ENCODE data around the gene KCNJ3. TPM values are rescaled to one million over a fixed set of nuclear protein-coding genes. Genes with fewer than 3 reads are reported as not detected.

KCNJ3 gene
- total and polyA plus RNA-seq, 2 donors (not counting 1 experiment from before 2014, with no cell fraction given) = 0.01 TPM; not detected in 1

- H3K27me3 Mint-ChIP-seq = no peaks in the 10 kb centered on the region
- H3K9me3 Mint-ChIP-seq (ENCODE audit: insufficient read depth) = no peaks in the 10 kb centered on the region
- Histone ChIP-seq H3K4me3 (ENCODE audit: control extremely low read depth in 1 of 5, extremely low read depth in 1 of 5, insufficient read depth in 1 of 5, low read depth in 2 of 5, low read length in 4 of 5) (no peak overlapping the region), H4K20me1 (ENCODE audit: control insufficient read depth, insufficient read depth, low read length, poor library complexity, severe bottlenecking) (no peaks in the 10 kb centered on the region), H3K27ac (ENCODE audit: low read length in 2 of 2) (no peak overlapping the region), H3K9ac (ENCODE audit: low read length) (no peak overlapping the region), H3K4me2 (replicated peaks; ENCODE audit: low read depth, low read length, poor library complexity, severe bottlenecking) (no peak overlapping the region), H3K4me1 (ENCODE audit: control insufficient read depth in 2 of 2, insufficient read depth in 2 of 2, low read length in 2 of 2) (no peaks in the 10 kb centered on the region), H3K79me2 (ENCODE audit: control insufficient read depth, insufficient read depth, low read length) (no peaks in the 10 kb centered on the region), H3K27me3 (replicated peaks in 1 of 4; ENCODE audit: control extremely low read depth in 1 of 4, control insufficient read depth in 3 of 4, insufficient read depth in 4 of 4, low read length in 3 of 4) (no peaks in the 10 kb centered on the region), H3K9me3 (ENCODE audit: control extremely low read depth in 1 of 3, control insufficient read depth in 2 of 3, insufficient read depth in 1 of 3, low read length in 2 of 3) (no peaks in the 10 kb centered on the region), H2AFZ (ENCODE audit: insufficient read depth, low read depth, low read length, poor library complexity, severe bottlenecking) (no peak overlapping the region), H3K36me3 (replicated peaks in 1 of 2; ENCODE audit: control extremely low read depth in 1 of 2, control insufficient read depth in 1 of 2, extremely low read depth in 1 of 2, insufficient read depth in 2 of 2, low read length in 1 of 2) (no peaks in the 10 kb centered on the region)
- H3K4me1 Mint-ChIP-seq = no peaks in the 10 kb centered on the region
- no peak for ATAC-seq (ENCODE audit: low read depth)
- ChIA-PET POLR2A (no interaction called here), CTCF (no interaction called here)
- WGBS (ENCODE audit: insufficient coverage) = no CpG with 5 or more reads among the region's 2 CpGs
- no peak for DNase-seq
- no peak overlapping the region for H3K27ac Mint-ChIP-seq
- H3K4me3 Mint-ChIP-seq = no peak overlapping the region
- intact Hi-C loops (cut with micrococcal nuclease) = no loop called here
- TF ChIP-seq CTCF (IDR thresholded peaks at IDR 0.05) = no peak
- no peak for TF ChIP-seq EZH2 (IDR thresholded peaks at IDR 0.05; ENCODE audit: borderline replicate concordance, insufficient read depth, low read depth, low read length, poor library complexity, severe bottlenecking)
Observed at GRCh38 chr2:154720651-154721050, 22.2 kb downstream of the KCNJ3 start.

DNA sequence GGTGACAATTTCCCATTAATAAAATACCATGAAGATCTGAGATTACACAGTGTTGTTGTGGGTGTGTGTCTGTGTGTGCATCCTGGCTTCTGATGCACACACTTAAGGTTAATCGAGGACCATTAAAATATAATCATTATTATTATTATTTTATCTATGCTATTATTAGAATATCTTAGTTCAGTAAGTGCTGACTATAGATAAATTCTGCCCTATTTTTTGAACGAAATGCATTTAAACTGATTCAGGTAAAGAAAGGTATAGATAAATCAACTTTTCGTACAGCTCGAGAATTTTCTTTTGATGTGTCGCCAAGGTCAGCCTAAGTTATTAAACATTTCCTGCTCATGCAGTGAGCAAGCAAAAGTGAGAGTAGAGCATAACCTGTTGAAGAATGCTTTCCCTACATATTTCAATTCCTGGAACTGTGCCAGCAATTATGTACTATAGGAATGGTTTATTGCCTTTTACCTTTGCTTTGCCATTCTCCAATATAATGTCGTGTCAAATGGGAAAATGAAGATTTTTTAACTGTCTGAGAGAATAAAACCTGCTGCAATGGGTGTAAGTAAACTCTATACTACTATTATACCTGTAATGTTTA, 25.8 kb downstream of the KCNJ3 start:
- Histone ChIP-seq H3K27me3 (replicated peaks in 1 of 4; ENCODE audit: control extremely low read depth in 1 of 4, control insufficient read depth in 3 of 4, insufficient read depth in 4 of 4, low read length in 3 of 4) (no peaks in the 10 kb centered on the region), H4K20me1 (ENCODE audit: control insufficient read depth, insufficient read depth, low read length, poor library complexity, severe bottlenecking) (no peaks in the 10 kb centered on the region), H3K4me1 (ENCODE audit: control insufficient read depth in 2 of 2, insufficient read depth in 2 of 2, low read length in 2 of 2) (no peaks in the 10 kb centered on the region), H3K79me2 (ENCODE audit: control insufficient read depth, insufficient read depth, low read length) (no peaks in the 10 kb centered on the region), H2AFZ (ENCODE audit: insufficient read depth, low read depth, low read length, poor library complexity, severe bottlenecking) (no peak overlapping the region), H3K9me3 (ENCODE audit: control extremely low read depth in 1 of 3, control insufficient read depth in 2 of 3, insufficient read depth in 1 of 3, low read length in 2 of 3) (no peaks in the 10 kb centered on the region), H3K4me2 (replicated peaks; ENCODE audit: low read depth, low read length, poor library complexity, severe bottlenecking) (no peak overlapping the region), H3K27ac (ENCODE audit: low read length in 2 of 2) (no peak overlapping the region), H3K4me3 (ENCODE audit: control extremely low read depth in 1 of 5, extremely low read depth in 1 of 5, insufficient read depth in 1 of 5, low read depth in 2 of 5, low read length in 4 of 5) (no peak overlapping the region), H3K36me3 (replicated peaks in 1 of 2; ENCODE audit: control extremely low read depth in 1 of 2, control insufficient read depth in 1 of 2, extremely low read depth in 1 of 2, insufficient read depth in 2 of 2, low read length in 1 of 2) (no peaks in the 10 kb centered on the region), H3K9ac (ENCODE audit: low read length) (no peak overlapping the region)
- H3K4me1 Mint-ChIP-seq = no peaks in the 10 kb centered on the region
- no peaks in the 10 kb centered on the region for H3K9me3 Mint-ChIP-seq (ENCODE audit: insufficient read depth)
- H3K4me3 Mint-ChIP-seq = no peak overlapping the region
- no peak for DNase-seq
- TF ChIP-seq EZH2 (IDR thresholded peaks at IDR 0.05; ENCODE audit: borderline replicate concordance, insufficient read depth, low read depth, low read length, poor library complexity, severe bottlenecking) (no peak), CTCF (IDR thresholded peaks at IDR 0.05) (no peak)
- CTCF ChIA-PET = no interaction called here
- 80% methylated on average over 2 of the region's 6 CpGs for WGBS (ENCODE audit: insufficient coverage)
- intact Hi-C loops (cut with micrococcal nuclease) = no loop called here
- POLR2A ChIA-PET = no interaction called here
- ATAC-seq (ENCODE audit: low read depth) = no peak
- no peaks in the 10 kb centered on the region for H3K27me3 Mint-ChIP-seq
- no peak overlapping the region for H3K27ac Mint-ChIP-seq

Measured in B cell (primary cell).